Muscle layer of colon (tissue), 2 donors: ENCODE results near the gene DIP2C.

Experiments used
- H3K27ac ChIP-seq: one replicate; pipeline ENCODE4 v1.7.0; 2013; ENCODE audit warnings: low read depth, mild to moderate bottlenecking, low read length, moderate library complexity
- H3K27me3 ChIP-seq, 2 donors: one replicate each; pipeline ENCODE4 v1.7.0; 2013; ENCODE audit warnings: low read length in 2 of 2, mild to moderate bottlenecking in 2 of 2; ENCODE audit not compliant: insufficient read depth in 2 of 2, control insufficient read depth in 1 of 2
- H3K36me3 ChIP-seq: one replicate; pipeline ENCODE4 v1.7.0; 2013; ENCODE audit warnings: mild to moderate bottlenecking, low read length; ENCODE audit not compliant: insufficient read depth
- H3K4me1 ChIP-seq: one replicate; pipeline ENCODE4 v1.7.0; 2013; ENCODE audit warnings: mild to moderate bottlenecking, low read length; ENCODE audit not compliant: insufficient read depth
- H3K4me3 ChIP-seq, 2 donors: one replicate each; pipeline ENCODE4 v1.7.0; 2013; ENCODE audit warnings: low read length in 2 of 2, low read depth in 1 of 2, mild to moderate bottlenecking in 1 of 2, moderate library complexity in 1 of 2
- H3K9ac ChIP-seq: one replicate; pipeline ENCODE4 v1.7.0; 2013; ENCODE audit warnings: low read length
- H3K9me3 ChIP-seq: one replicate; pipeline ENCODE4 v1.7.0; 2013; ENCODE audit warnings: mild to moderate bottlenecking, low read length
- donor health status: abdominal sarcoma.
- donor health status: Adenocarcinoma of cecum.

Gene DIP2C

DNA sequence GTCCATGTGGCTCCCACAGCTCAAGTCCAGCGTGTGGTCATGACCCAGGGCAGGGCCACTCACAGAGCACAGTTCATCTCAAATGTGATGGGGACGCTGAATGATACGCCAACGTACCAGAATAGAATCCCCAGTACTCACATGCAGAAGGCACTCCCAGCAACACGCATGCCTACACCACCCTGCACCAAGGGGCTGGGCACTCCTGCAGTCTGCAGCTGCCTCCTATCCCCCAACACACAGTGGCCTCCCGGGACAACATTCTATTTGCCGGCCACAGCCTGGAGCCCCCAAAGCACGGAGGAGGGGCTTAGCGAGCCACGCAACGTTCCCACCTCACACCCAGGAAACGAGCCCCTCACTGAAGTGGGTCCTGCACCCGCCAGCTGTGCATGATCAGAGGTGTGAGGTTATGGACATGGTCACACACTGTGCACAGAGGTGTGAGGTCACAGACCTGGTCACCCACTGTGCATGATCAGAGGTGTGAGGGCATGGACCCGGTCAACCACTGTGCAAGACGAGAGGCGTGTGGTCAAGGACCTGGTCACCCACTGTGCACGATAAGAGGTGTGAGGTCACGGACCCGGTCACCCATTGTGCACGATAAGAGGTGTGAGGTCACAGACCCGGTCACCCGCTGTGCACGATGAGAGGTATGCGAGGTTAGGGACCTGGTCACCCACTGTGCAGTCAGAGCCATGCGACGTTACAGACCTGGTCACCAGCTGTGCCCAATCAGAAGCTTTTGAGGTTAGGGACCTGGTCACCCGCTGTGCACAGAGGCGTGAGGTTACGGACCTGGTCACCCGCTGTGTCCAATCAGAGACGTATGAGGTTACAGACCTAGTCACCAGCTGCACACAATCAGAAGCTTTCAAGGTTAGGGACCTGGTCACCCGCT, 182.8 kb downstream of the DIP2C start:
- H3K4me1 ChIP-seq = peaks cover 42% of the 10 kb centered on the region

DNA sequence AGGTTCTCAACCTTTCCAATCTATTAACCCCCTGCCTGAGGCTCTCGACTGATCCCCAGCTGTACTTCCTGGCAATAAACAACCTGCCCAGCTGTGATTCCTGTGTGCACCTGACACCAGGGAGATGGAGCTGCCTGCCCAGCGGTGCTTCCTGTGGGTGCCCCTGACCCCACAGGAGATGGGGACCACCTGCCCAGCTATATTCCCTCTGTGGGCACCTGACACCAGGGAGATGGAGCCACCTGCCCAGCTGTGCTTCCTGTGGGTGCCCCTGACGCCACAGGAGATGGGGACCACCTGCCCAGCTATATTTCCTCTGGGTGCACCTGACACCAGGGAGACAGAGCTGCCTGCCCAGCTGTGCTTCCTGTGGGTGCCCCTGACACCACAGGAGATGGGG, 184.0 kb downstream of the DIP2C start:
- Histone ChIP-seq H3K27ac (no peak overlapping the region), H3K9ac (no peak overlapping the region), H3K4me1 (peaks cover 42% of the 10 kb centered on the region), H3K4me3 (no peak overlapping the region), H3K9me3 (no peaks in the 10 kb centered on the region), H3K36me3 (no peaks in the 10 kb centered on the region), H3K27me3 (no peaks in the 10 kb centered on the region)

More for the DNA sequence above, 182.8 kb downstream of the DIP2C start:
- no peaks in the 10 kb centered on the region for H3K9me3 ChIP-seq
- no peak overlapping the region for H3K4me3 ChIP-seq
- H3K9ac ChIP-seq = no peak overlapping the region
- H3K27ac ChIP-seq = no peak overlapping the region
- H3K27me3 ChIP-seq = no peaks in the 10 kb centered on the region
- no peaks in the 10 kb centered on the region for H3K36me3 ChIP-seq

DNA sequence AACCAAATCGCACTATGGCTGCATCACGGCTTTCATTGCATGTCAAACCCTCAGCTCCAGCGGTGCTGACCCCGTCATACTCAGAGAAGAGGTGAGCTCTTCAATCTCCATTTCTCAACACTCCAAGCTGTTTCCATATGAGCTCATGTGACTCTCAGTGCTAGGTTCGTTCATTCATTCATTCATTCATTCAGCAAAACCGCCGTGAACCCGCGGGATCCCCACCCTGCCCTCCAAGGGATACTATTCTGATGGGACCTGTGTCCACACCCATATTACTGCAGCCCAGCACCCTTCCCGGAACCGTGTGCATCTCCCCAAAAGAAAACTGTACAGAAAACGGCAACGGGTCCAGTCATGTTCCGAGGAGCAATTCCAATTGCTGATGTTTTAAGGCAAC, 184.7 kb downstream of the DIP2C start:
- Histone ChIP-seq H3K27me3 (no peaks in the 10 kb centered on the region), H3K4me3 (no peak overlapping the region), H3K4me1 (peaks cover 42% of the 10 kb centered on the region), H3K9me3 (no peaks in the 10 kb centered on the region), H3K27ac (no peak overlapping the region), H3K9ac (no peak overlapping the region), H3K36me3 (no peaks in the 10 kb centered on the region)

DNA sequence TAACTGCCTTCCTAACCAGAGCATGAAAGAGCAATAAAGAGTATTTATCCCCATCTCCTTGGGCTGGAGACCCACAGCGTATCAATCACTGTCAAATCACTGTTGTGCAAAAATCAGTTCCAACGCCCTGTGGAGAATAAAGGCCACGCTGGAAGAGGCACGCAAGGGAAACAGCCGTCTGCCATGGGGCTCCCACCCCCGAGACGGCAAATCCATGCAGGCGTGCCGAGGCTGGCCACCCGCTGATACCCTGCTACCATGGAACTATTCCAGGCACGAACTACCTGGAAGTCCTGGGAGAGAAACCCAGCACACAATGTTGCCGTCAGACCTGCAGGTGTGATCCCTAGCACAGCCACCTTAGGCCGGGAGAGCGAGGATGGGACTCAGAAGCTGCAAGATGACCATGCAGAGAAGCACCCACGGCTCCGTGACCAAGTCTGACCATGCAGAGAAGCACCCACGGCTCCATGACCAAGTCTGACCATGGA, 185.3 kb downstream of the DIP2C start:
- H3K27me3 ChIP-seq = no peaks in the 10 kb centered on the region
- H3K36me3 ChIP-seq = no peaks in the 10 kb centered on the region
- peaks cover 42% of the 10 kb centered on the region for H3K4me1 ChIP-seq
- no peaks in the 10 kb centered on the region for H3K9me3 ChIP-seq
- no peak overlapping the region for H3K27ac ChIP-seq
- H3K9ac ChIP-seq = no peak overlapping the region
- H3K4me3 ChIP-seq = no peak overlapping the region

DNA sequence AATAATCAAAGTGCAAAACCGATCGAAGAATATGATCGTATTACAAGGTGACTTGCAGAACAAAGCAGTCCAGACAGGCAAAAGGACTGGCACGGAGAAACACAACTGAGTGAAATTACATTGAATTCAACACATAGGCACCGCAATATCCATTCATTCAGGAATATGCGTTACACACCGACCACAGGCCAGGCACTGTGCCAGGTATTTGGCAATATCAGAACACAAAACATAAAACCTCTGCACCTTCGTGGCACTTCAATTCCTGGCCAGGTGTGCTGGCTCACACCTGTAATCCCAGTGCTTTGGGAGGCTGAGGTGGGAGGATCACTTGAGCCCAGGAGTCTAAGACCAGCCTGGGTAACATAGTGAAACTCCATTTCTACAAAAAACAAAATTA, 187.9 kb downstream of the DIP2C start:
- Histone ChIP-seq H3K9ac (no peak overlapping the region), H3K27ac (no peak overlapping the region), H3K9me3 (no peaks in the 10 kb centered on the region), H3K4me1 (peaks cover 60% of the 10 kb centered on the region), H3K4me3 (no peak overlapping the region), H3K36me3 (no peaks in the 10 kb centered on the region), H3K27me3 (no peaks in the 10 kb centered on the region)

DNA sequence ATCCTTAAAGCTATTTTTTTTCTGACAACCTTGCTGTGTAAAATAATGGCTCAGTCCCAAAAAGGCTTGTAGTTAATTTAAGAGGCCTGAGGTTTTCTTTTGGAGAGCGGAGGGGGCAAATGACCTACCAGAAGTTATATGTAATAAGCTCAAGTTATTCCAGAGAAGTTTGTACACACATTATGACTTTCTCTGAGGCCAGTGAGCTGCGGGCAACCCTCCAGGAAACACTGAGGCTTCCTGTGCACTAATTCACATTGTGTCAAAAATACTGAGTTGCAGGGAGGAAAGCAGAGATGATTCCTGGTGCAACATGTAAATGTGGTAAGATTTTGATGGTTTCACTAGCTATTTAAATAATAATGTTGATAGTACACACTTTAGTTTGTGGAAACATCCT, 188.6 kb downstream of the DIP2C start:
- Histone ChIP-seq H3K4me1 (peaks cover 56% of the 10 kb centered on the region), H3K27me3 (no peaks in the 10 kb centered on the region), H3K9me3 (no peaks in the 10 kb centered on the region), H3K27ac (no peak overlapping the region), H3K4me3 (no peak overlapping the region), H3K36me3 (no peaks in the 10 kb centered on the region), H3K9ac (peak overlapping the region; percentile 14)

DNA sequence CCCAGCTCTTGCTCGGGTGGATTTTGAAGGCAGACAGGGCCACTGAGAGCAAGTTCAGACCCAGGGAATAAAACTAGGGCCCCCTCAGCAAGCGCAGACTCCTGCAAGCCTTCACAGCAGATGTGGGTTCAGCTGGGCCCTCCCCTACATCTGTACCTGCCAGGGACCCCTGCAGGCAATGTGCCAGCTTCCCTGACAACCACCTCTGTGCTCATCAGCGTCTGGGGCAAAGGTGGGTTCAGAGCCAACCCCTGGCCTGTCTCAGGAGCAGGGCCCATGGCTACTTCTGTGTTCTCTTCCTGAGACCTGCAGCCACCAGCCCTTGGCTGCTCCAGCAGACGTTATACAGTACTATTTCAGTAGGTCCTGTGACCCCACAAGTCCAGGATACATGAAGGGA, 189.5 kb downstream of the DIP2C start:
- H3K27me3 ChIP-seq = no peaks in the 10 kb centered on the region
- H3K9me3 ChIP-seq = no peaks in the 10 kb centered on the region
- H3K36me3 ChIP-seq = no peaks in the 10 kb centered on the region
- peaks cover 55% of the 10 kb centered on the region for H3K4me1 ChIP-seq
- no peak overlapping the region for H3K4me3 ChIP-seq
- H3K9ac ChIP-seq = peak overlapping the region; percentile 30
- peak overlapping the region; percentile 55 for H3K27ac ChIP-seq

DNA sequence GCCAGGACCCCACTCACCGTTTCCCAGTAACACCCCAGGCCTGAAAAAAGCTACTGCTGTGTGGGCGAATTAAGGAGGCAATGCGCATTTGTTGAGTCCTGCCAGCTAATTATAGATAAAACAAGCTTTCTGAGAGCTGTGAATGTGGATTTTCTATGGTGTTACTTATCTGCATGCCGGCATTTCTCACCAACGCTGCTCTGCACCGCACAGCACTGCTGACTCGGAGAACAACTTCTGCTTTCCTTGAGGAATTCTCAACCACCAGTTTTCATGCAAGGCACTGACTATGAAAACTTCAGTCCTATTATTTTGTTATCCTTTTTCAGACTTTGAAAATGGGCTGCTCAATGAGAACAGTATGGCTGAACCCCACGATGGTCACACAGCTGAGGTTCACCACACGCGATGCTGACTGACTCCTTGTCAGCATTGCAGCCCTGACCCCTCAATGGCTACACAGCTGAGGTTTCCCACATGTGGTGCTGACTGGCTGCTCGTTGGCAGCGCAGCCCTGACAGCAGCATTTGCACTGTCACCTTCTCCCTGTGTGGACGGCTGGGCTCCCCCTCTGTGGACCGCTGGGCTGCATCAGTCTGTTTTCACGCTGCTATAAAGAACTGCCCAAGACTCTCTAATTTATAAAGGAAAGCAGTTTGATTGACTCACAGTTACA, 190.6 kb downstream of the DIP2C start:
- no peaks in the 10 kb centered on the region for H3K27me3 ChIP-seq
- H3K4me1 ChIP-seq = peaks cover 66% of the 10 kb centered on the region
- no peaks in the 10 kb centered on the region for H3K36me3 ChIP-seq
- no peaks in the 10 kb centered on the region for H3K9me3 ChIP-seq
- no peak overlapping the region for H3K4me3 ChIP-seq
- H3K27ac ChIP-seq = peak overlapping the region; percentile 55
- peak overlapping the region; percentile 2 for H3K9ac ChIP-seq

DNA sequence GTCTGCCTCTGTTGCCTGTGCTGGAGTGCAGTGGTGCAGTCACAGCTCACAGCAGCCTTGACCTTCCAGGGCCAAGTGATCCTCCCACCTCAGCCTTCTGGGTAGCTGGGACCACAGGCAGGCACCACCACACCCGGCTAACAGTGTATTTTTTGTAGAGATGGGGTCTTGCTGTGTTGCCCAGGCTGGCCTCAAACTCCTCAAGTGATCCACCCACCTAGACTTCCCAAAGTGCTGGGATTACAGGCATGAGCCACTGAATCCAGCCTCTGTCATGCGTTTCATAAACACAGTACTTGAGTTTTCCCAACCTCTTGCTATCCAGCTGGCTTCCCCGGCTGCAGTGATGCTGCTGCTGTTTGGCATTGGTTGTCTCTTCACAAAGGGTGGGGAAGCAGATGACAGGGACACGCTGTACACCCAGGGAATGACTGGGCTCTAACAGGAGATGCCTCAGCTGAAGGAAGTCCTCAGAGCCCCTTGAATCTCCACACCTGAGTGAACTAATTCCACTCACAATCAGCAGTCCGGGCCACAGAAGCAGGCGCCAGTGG, 191.5 kb downstream of the DIP2C start:
- H3K27ac ChIP-seq = peak overlapping the region; percentile 55

DNA sequence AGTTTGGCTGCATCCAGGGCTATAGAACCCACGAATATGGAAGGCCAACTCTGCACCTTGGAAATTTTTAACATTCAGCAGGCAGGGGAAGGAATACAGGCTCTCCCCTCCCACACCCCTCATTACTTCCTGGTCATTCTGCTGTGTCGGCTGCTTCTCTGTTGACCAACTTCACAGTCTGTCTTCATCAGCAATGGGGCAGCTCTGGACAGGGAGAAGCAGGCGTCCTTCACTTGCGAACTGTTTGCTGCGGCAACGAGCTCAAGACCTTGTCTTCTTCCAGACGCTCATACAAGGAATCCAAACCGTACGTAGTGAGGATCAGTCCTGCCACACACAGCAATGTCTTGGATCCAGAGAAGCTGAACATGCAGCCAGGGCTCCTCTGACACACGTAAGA, 192.2 kb downstream of the DIP2C start:
- Histone ChIP-seq H3K36me3 (no peaks in the 10 kb centered on the region), H3K9ac (no peak overlapping the region), H3K27me3 (no peaks in the 10 kb centered on the region), H3K9me3 (no peaks in the 10 kb centered on the region), H3K27ac (peak overlapping the region; percentile 82), H3K4me1 (peaks cover 82% of the 10 kb centered on the region), H3K4me3 (no peak overlapping the region)

More for the DNA sequence above, 191.5 kb downstream of the DIP2C start:
- Histone ChIP-seq H3K36me3 (no peaks in the 10 kb centered on the region), H3K4me3 (no peak overlapping the region), H3K9ac (no peak overlapping the region), H3K27me3 (no peaks in the 10 kb centered on the region), H3K9me3 (no peaks in the 10 kb centered on the region), H3K4me1 (peaks cover 75% of the 10 kb centered on the region)

DNA sequence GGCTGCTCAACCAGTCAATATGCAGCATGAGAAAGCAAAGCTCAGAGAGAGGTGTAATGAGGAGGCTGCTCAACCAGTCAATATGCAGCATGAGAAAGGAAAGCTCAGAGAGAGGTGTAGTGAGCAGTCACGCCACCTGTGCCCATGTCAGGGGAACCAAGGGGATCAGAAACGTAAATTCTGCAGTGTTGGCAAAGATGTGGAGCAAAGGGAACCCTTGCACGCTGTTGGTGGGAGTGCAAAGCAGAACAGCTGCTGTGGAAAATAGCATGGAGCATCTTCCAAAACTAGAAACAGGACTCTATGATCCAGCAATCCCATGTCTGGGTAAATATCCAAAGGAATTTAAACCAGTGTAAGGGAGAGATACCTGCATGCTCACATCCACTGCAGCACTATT, 194.9 kb downstream of the DIP2C start:
- no peaks in the 10 kb centered on the region for H3K36me3 ChIP-seq
- no peak overlapping the region for H3K4me3 ChIP-seq
- H3K9ac ChIP-seq = peak overlapping the region; percentile 6
- H3K27ac ChIP-seq = peak overlapping the region; percentile 96
- no peaks in the 10 kb centered on the region for H3K27me3 ChIP-seq
- H3K4me1 ChIP-seq = peaks cover 82% of the 10 kb centered on the region
- no peaks in the 10 kb centered on the region for H3K9me3 ChIP-seq
